Measurements from ENCODE around the gene ZNF441.

Gene ZNF441

DNA sequence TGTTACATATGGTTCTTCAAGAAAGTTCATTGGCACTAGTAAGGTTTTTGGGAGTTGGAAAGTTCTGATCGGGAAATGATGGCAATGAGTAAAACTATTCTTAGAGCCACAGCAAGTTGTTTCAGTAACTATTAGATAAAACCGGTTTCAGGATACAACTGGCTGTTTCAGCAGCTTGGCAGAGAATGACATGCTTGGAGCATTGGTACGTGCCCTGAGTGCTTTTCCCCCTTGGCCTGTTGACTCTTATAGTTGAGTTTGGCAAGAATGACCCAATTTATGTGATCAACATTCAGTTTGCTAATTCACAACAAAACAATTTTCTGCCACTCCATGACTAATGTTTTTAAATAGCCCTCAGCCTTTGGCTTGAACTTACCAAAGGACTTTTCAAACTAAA lies 20.7 kb downstream of the ZNF441 start:
- Histone ChIP-seq H3K27me3 (ENCODE audit: control insufficient read depth, low read length) (no peaks in the 10 kb centered on the region), H3F3A (ENCODE audit: control insufficient read depth, insufficient read depth) (no peaks in the 10 kb centered on the region), H3K9me3 (ENCODE audit: control insufficient read depth, insufficient read depth, low read length) (peaks cover 23% of the 10 kb centered on the region), H3K79me2 (ENCODE audit: control insufficient read depth, low read length) (no peaks in the 10 kb centered on the region), H3K36me3 (ENCODE audit: control insufficient read depth, low read length) (peaks cover 17% of the 10 kb centered on the region), H3K9me2 (replicated peaks; ENCODE audit: control insufficient read depth, low read length) (no peaks in the 10 kb centered on the region), H3K4me3 (ENCODE audit: low read length) (no peak overlapping the region), H3K4me1 (ENCODE audit: control insufficient read depth, low read length) (no peaks in the 10 kb centered on the region), H3K4me2 (ENCODE audit: low read length) (no peak overlapping the region), H4K20me1 (ENCODE audit: control insufficient read depth, insufficient read depth, low read depth, low read length) (no peaks in the 10 kb centered on the region), H3K27ac (ENCODE audit: low read depth, low read length) (no peak overlapping the region)
- TF ChIP-seq CTCF (IDR thresholded peaks at IDR 0.05; ENCODE audit: low read depth, low read length, poor library complexity, severe bottlenecking) (no peak), EZH2phosphoT487 (IDR thresholded peaks at IDR 0.05; ENCODE audit: borderline replicate concordance, low read length) (no peak)

DNA sequence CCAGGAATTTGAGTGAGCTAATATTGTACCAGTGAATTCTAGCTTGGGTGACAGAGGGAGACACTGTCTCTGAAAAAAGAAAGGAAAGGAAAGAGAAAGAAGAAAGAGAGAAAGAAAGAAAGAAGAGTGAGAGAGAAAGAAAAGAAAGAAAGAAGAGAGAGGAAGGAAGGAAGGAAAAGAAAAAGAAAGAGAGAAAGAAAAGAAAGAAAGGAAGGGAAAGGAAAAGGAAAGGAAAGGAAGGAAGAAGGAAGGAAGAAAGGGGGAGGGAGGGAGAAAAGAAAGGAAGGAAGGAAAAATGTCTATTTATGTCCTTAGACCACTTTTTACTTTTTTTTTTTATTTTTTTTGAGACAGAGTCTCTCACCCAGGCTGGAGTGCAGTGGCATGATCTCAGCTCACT lies 26.1 kb downstream of the ZNF441 start:
- no peak for TF ChIP-seq EZH2phosphoT487 (IDR thresholded peaks at IDR 0.05; ENCODE audit: borderline replicate concordance, low read length)
- no peak for TF ChIP-seq CTCF (IDR thresholded peaks at IDR 0.05; ENCODE audit: low read depth, low read length, poor library complexity, severe bottlenecking)

GRCh38 chr19:11797491-11797890 lies 30.7 kb downstream of the ZNF441 start:
- H3K36me3 ChIP-seq (ENCODE audit: control insufficient read depth, low read length), result no peaks in the 10 kb centered on the region
- peak; percentile 90 for TF ChIP-seq CTCF (IDR thresholded peaks at IDR 0.05; ENCODE audit: low read depth, low read length, poor library complexity, severe bottlenecking)
- no peak for TF ChIP-seq EZH2phosphoT487 (IDR thresholded peaks at IDR 0.05; ENCODE audit: borderline replicate concordance, low read length)
- H3K27ac ChIP-seq (ENCODE audit: low read depth, low read length), result 0 out of 2 replicates have a peak overlapping the region, but pooled peaks have one; percentile 4
- peak overlapping the region; percentile 91 for H3K4me3 ChIP-seq (ENCODE audit: low read length)
- H3K27me3 ChIP-seq (ENCODE audit: control insufficient read depth, low read length), result no peaks in the 10 kb centered on the region
- no peaks in the 10 kb centered on the region for H3K9me3 ChIP-seq (ENCODE audit: control insufficient read depth, insufficient read depth, low read length)
- 0 out of 2 replicates have a peak, but pooled peaks cover 4% of the 10 kb centered on the region for H3F3A ChIP-seq (ENCODE audit: control insufficient read depth, insufficient read depth)
- no peaks in the 10 kb centered on the region for H3K9me2 ChIP-seq (replicated peaks; ENCODE audit: control insufficient read depth, low read length)
- H3K4me2 ChIP-seq (ENCODE audit: low read length), result peak overlapping the region; percentile 97
- H3K79me2 ChIP-seq (ENCODE audit: control insufficient read depth, low read length), result no peaks in the 10 kb centered on the region
- no peaks in the 10 kb centered on the region for H4K20me1 ChIP-seq (ENCODE audit: control insufficient read depth, insufficient read depth, low read depth, low read length)
- H3K4me1 ChIP-seq (ENCODE audit: control insufficient read depth, low read length), result peaks cover 27% of the 10 kb centered on the region

More for the DNA sequence above, 26.1 kb downstream of the ZNF441 start:
- Histone ChIP-seq H3K36me3 (ENCODE audit: control insufficient read depth, low read length) (no peaks in the 10 kb centered on the region), H3K79me2 (ENCODE audit: control insufficient read depth, low read length) (no peaks in the 10 kb centered on the region), H3K4me3 (ENCODE audit: low read length) (no peak overlapping the region), H4K20me1 (ENCODE audit: control insufficient read depth, insufficient read depth, low read depth, low read length) (no peaks in the 10 kb centered on the region), H3F3A (ENCODE audit: control insufficient read depth, insufficient read depth) (0 out of 2 replicates have a peak, but pooled peaks cover 4% of the 10 kb centered on the region), H3K4me2 (ENCODE audit: low read length) (no peak overlapping the region), H3K9me3 (ENCODE audit: control insufficient read depth, insufficient read depth, low read length) (peaks cover 6% of the 10 kb centered on the region; the same call in 1 of the 2 replicates), H3K27me3 (ENCODE audit: control insufficient read depth, low read length) (no peaks in the 10 kb centered on the region), H3K4me1 (ENCODE audit: control insufficient read depth, low read length) (peaks cover 18% of the 10 kb centered on the region), H3K27ac (ENCODE audit: low read depth, low read length) (no peak overlapping the region), H3K9me2 (replicated peaks; ENCODE audit: control insufficient read depth, low read length) (no peaks in the 10 kb centered on the region)
